ENCODE measurements around the gene DUSP18.

DNA sequence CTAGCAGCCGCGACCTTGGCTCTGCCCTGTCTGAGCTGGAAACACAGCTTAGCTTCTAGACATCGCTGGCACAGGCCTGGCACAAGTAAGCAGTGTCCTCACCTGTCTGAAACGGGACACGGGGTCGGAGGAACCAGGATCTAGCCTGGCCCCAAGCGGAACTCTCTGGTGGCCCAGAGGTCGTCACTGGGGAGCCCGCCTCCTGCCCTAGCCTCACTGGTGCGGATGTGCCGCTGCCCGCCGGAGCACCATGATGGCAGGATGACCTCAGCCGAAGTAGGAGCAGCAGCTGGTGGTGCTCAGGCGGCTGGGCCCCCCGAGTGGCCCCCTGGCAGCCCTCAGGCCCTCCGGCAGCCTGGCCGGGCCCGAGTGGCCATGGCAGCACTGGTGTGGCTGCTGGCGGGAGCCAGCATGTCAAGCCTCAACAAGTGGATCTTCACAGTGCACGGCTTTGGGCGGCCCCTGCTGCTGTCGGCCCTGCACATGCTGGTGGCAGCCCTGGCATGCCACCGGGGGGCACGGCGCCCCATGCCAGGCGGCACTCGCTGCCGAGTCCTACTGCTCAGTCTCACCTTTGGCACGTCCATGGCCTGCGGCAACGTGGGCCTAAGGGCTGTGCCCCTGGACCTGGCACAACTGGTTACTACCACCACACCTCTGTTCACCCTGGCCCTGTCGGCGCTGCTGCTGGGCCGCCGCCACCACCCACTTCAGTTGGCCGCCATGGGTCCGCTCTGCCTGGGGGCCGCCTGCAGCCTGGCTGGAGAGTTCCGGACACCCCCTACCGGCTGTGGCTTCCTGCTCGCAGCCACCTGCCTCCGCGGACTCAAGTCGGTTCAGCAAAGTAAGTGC is 31.2 kb downstream of the DUSP18 start:
- TF ChIP-seq ZNF274 (IDR thresholded peaks at IDR 0.05; ENCODE audit: low read depth, low read length) (no peak), YY1 (IDR thresholded peaks at IDR 0.05; ENCODE audit: insufficient read depth, insufficient read length) (no peak)
